CD1c-positive myeloid dendritic cell (primary cell): ENCODE results near the gene VWC2L.

Experiments used
- DNase-seq: peaks from one replicate; pipeline ENCODE4 v3.0.0-alpha.2; 2016; ENCODE audit errors: extremely low spot score

VWC2L gene

GRCh38 chr2:214410918-214411554 lies at the start of gene VWC2L:
VWC2L (plus strand) TSS chr2:214411054; CDS start chr2:214414194, 3,140 bp downstream.
- DNase-seq, result peak; percentile 26

DNA sequence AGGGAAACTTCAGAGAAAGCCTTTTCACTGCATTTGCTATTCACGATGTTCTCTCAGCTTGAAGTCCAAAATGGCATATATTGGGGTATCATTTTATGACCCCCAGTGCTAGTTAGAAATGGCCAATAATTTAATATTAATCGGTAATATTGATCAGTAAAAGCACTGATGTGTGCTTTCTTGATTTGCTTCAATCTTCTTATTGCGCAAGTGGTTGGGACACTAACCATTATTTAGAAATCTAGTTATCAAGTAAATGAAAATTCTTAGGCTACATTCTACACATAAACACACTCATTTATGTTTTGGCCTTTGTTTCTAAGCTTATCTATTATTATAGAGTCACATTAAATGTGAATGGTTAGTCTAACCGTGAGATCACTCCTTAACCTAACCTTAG lies 49.7 kb upstream of the VWC2L start:
- no peak for DNase-seq

- DNase-seq, result no peak
These were observed 45.3 kb upstream of the VWC2L start for GRCh38 chr2:214365549-214365948.

GRCh38 chr2:214367171-214367570 lies 43.7 kb upstream of the VWC2L start:
- DNase-seq, result no peak

DNA sequence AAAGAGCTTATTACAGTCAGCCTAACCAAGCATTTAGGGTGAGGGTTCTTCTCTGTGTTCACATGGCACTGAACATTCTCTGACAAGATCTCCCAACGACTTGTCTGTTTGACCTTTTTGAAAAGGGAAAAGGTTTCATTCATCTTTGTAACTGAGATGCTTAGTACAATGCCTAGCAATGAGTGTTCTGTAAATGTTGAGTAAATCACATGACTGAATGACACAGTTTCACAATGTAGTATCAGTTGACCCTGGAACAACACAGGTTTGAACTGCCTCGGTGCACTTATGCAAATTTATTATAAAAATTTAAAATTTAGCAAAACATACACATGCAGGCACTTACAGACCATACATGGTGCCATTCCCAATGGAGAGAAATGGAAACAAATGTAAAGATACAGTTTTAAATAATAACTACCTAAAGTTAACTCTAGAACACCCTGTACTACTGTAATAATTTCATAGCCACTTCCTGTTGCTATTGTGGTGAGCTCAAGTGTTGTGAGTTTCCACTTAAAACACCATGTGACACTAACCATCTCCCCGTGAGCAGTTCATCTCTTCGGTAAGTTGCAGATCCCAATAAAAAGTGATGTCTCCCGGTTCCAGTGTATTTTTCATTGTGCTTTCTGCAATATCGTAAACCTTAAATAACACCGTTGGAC lies 34.1 kb upstream of the VWC2L start:
- no peak for DNase-seq

DNA sequence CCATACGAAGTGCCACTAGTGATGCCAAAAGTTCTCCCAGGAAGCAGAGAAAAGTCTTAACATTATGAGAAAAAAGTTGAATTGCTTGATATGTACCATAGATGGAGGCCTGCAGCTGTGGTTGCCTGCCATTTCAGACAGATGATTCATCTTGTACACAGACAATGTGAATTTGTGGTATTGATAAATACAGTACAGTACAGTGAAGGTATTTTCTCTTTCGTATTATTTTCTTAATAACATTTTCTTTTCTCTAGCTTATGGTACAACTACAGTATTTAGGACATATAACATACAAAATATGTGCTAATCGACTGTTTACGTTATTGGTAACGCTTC lies 33.6 kb upstream of the VWC2L start:
- no peak for DNase-seq

- no peak for DNase-seq
These were observed 32.3 kb upstream of the VWC2L start for GRCh38 chr2:214378455-214379103.

GRCh38 chr2:214379227-214379626 lies 31.6 kb upstream of the VWC2L start:
- no peak for DNase-seq

GRCh38 chr2:214380681-214381080 lies 30.2 kb upstream of the VWC2L start:
- DNase-seq, result no peak

DNA sequence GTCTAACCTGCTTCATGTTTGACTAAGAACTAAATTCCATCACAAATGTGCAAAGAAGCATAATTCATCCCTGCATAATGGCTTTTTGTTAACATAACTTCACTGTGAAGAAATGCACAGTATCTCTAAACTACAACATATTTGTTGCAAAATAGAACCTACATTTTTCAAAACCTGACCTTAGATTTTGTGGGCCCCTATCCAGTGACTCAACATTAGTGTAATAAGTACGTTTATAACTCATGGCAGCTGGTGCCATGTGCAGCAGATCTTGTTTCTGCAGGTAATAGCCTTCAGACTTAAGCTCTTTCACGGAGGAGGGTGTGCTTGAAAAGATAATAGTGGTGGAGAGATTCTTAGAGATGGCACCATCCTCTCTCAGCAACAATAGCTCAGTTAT lies 28.6 kb upstream of the VWC2L start:
- DNase-seq, result no peak

DNA sequence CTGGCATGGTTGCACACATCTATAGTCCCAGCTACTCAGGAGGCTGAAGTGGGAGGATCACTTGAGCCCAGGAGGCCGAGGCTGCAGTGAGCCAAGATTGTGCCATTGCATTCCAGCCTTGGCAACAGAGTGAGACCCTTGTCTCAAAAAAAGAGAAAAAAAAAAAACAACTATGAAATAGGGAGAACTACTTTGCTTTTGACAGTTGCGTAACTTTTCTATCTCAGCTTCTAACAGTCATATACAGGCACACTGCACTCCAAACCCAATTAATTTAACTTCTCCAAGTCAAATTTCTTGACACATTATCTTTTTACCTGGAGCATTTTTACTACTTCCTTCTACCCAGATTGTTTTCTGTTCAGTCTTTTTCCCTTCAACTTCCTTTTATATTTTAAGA lies 24.1 kb upstream of the VWC2L start:
- no peak for DNase-seq

- DNase-seq, result no peak
These were observed 21.5 kb upstream of the VWC2L start for GRCh38 chr2:214389334-214389733.

- DNase-seq, result no peak
These were observed 17.1 kb upstream of the VWC2L start for GRCh38 chr2:214393796-214394195.

DNA sequence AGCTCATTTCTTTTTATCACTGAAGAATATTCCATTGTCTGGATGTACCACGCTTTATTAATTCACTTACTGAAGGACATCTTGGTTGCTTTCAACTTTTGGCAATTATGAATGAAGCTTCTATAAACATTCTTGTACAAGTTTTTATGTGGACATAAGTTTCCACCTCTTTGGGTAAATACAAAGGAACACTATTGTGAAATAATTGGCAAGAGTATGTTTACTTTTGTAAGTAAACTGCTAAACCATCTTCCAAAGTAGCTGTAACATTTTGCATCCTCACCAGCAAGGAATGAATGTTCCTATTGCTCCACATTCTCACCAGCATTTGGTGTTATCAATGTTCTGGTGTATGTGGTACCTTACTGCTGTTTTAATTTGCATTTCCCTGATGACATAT lies 15.8 kb upstream of the VWC2L start:
- no peak for DNase-seq

GRCh38 chr2:214401580-214401979 lies 9.3 kb upstream of the VWC2L start:
- DNase-seq, result no peak

- DNase-seq, result no peak
These were observed 602 bp upstream of the VWC2L start for GRCh38 chr2:214410128-214410775.

DNA sequence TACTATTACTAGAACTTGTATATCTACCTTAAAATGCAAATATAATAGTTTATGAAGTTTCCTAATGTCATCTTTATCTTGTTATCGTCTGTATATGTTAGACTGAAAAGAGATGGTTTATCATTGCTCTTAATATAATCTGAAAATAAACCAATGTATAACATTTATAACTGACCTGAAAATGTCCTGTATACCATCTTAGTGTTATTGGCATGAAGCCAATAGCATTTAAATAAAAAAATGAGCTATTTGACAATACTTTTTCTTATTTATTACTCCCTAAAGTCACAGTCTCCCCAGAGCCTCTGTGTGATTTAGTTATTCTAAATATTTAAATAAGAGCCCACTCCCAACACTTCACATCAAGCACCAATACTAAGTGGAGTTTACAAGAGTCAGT lies 1.8 kb downstream of the VWC2L start:
- no peak for DNase-seq

GRCh38 chr2:214436470-214436869 lies 25.6 kb downstream of the VWC2L start:
- no peak for DNase-seq

DNA sequence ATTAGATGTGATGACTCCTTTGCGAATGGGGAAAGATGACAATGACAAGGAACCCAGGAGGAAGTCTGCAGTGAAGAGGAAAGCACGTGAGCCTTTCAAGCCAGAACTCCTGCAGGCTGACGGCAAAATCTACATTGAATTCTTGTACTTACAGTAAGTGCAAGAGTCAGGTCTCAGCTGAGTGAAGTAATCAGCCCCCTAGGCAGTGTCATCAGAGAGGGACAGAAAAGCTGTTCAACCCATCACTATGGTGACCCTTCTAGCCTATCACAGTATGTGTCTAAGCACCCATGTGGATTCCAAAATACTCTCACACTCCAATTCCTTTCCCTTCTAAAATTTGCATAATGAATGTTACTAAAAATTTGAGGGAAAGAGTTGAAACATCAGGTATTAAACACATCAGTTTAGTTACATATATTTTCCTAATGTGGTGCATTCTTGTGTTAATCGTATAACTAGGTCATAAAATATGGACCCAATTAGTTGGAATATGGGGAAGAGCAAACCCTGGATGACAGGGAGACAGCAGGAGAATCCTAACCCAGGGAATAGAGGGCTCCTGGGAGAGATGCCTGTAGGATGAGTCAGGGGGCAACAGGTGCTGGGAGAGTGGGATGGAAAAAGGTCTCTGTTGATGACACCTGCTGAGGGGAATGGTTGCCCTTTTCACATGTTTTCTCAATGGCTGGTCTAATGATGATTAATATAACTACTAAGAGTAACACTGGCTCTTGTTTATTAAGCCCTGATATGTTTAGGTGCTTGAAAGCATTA lies 39.5 kb downstream of the VWC2L start:
- no peak for DNase-seq

DNA sequence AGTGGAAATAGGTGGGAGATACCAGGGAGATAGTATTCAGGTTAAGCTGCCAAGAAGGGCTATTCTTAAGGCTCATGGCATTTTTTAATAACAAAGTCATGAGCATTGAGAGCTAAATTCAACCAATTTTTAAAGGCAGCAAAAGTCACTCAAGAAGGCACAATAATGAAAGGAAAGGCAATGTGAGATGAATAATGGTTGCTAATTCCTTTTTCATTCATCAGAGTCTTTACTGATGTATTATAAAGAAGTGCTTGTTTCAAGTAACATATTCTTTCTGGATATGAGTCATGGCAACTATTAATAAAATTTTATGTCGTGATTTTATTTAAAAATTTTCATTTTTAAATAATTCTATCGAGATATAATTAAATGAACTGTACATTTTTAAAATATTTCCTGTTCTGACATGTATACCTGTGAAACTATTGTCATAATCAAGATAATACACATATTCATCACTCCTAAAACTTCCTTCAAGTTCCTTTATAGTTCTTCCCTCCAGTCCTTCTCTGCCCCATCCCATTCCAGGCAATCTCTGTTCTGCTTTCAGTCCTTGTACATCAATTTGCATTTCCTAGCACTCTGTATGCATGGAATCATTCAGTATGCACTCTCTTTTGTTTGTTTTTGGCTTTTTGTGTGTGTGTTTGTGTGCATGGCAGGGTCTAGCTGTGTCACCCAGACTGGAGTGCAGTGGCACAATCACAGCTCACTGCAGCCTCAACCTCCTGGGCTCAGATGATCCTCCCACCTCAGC lies 40.8 kb downstream of the VWC2L start:
- DNase-seq, result no peak
